ENCODE measurements around the gene HOXA4.

Gene HOXA4

GRCh38 chr7:27142580-27143022 is 12.0 kb upstream of the HOXA4 start:
- no peak for TF ChIP-seq POLR2AphosphoS5 (IDR thresholded peaks at IDR 0.05; ENCODE audit: low read depth, low read length)
- no peak for FAIRE-seq

GRCh38 chr7:27141923-27142579 is 11.5 kb upstream of the HOXA4 start:
- TF ChIP-seq POLR2A (IDR thresholded peaks at IDR 0.05; ENCODE audit: low read depth, low read length) (no peak), POU2F2 (IDR thresholded peaks at IDR 0.05; ENCODE audit: low read depth, low read length) (no peak), SPI1 (IDR thresholded peaks at IDR 0.05; ENCODE audit: low read depth, low read length) (no peak), TAF1 (IDR thresholded peaks at IDR 0.05; ENCODE audit: low read depth, low read length) (no peak), PAX5 (IDR thresholded peaks at IDR 0.05; ENCODE audit: insufficient read depth, low read length, severe bottlenecking) (no peak), POLR2AphosphoS5 (IDR thresholded peaks at IDR 0.05; ENCODE audit: low read depth, low read length) (no peak)
- DNase-seq (ENCODE audit: insufficient read length, low spot score): no peak
- FAIRE-seq: no peak

More at GRCh38 chr7:27142580-27143022, 12.0 kb upstream of the HOXA4 start:
- DNase-seq (ENCODE audit: insufficient read length, low spot score): no peak

- TF ChIP-seq POLR2AphosphoS5 (IDR thresholded peaks at IDR 0.05; ENCODE audit: low read depth, low read length) (no peak), POLR2A (IDR thresholded peaks at IDR 0.05; ENCODE audit: low read depth, low read length) (no peak), POU2F2 (IDR thresholded peaks at IDR 0.05; ENCODE audit: low read depth, low read length) (no peak), PAX5 (IDR thresholded peaks at IDR 0.05; ENCODE audit: insufficient read depth, low read length, severe bottlenecking) (no peak), TAF1 (IDR thresholded peaks at IDR 0.05; ENCODE audit: low read depth, low read length) (no peak), SPI1 (IDR thresholded peaks at IDR 0.05; ENCODE audit: low read depth, low read length) (no peak)
- DNase-seq (ENCODE audit: insufficient read length, low spot score): no peak
- FAIRE-seq: no peak
Measured at GRCh38 chr7:27141137-27141922, 10.8 kb upstream of the HOXA4 start.

GRCh38 chr7:27140126-27140857 is 9.7 kb upstream of the HOXA4 start:
- TF ChIP-seq POLR2A (IDR thresholded peaks at IDR 0.05; ENCODE audit: low read depth, low read length) (no peak), PAX5 (IDR thresholded peaks at IDR 0.05; ENCODE audit: insufficient read depth, low read length, severe bottlenecking) (no peak), POLR2AphosphoS5 (IDR thresholded peaks at IDR 0.05; ENCODE audit: low read depth, low read length) (no peak), TAF1 (IDR thresholded peaks at IDR 0.05; ENCODE audit: low read depth, low read length) (no peak), SPI1 (IDR thresholded peaks at IDR 0.05; ENCODE audit: low read depth, low read length) (no peak), POU2F2 (IDR thresholded peaks at IDR 0.05; ENCODE audit: low read depth, low read length) (no peak)
- FAIRE-seq (no peak), DNase-seq (ENCODE audit: insufficient read length, low spot score) (no peak)

GRCh38 chr7:27139334-27140125 is 9.0 kb upstream of the HOXA4 start:
- DNase-seq (ENCODE audit: insufficient read length, low spot score): no peak

GRCh38 chr7:27138985-27139333 is 8.4 kb upstream of the HOXA4 start:
- no peak for TF ChIP-seq TAF1 (IDR thresholded peaks at IDR 0.05; ENCODE audit: low read depth, low read length)
- TF ChIP-seq POU2F2 (IDR thresholded peaks at IDR 0.05; ENCODE audit: low read depth, low read length): no peak
- no peak for TF ChIP-seq PAX5 (IDR thresholded peaks at IDR 0.05; ENCODE audit: insufficient read depth, low read length, severe bottlenecking)
- no peak for TF ChIP-seq POLR2AphosphoS5 (IDR thresholded peaks at IDR 0.05; ENCODE audit: low read depth, low read length)
- no peak for TF ChIP-seq POLR2A (IDR thresholded peaks at IDR 0.05; ENCODE audit: low read depth, low read length)
- no peak for TF ChIP-seq SPI1 (IDR thresholded peaks at IDR 0.05; ENCODE audit: low read depth, low read length)
- no peak for DNase-seq (ENCODE audit: insufficient read length, low spot score)
- FAIRE-seq: no peak

More at GRCh38 chr7:27139334-27140125, 9.0 kb upstream of the HOXA4 start:
- FAIRE-seq: no peak
- TF ChIP-seq PAX5 (IDR thresholded peaks at IDR 0.05; ENCODE audit: insufficient read depth, low read length, severe bottlenecking): no peak

- FAIRE-seq: no peak
- TF ChIP-seq POLR2A (IDR thresholded peaks at IDR 0.05; ENCODE audit: low read depth, low read length) (no peak), TAF1 (IDR thresholded peaks at IDR 0.05; ENCODE audit: low read depth, low read length) (no peak), PAX5 (IDR thresholded peaks at IDR 0.05; ENCODE audit: insufficient read depth, low read length, severe bottlenecking) (no peak), POU2F2 (IDR thresholded peaks at IDR 0.05; ENCODE audit: low read depth, low read length) (no peak), POLR2AphosphoS5 (IDR thresholded peaks at IDR 0.05; ENCODE audit: low read depth, low read length) (no peak), SPI1 (IDR thresholded peaks at IDR 0.05; ENCODE audit: low read depth, low read length) (no peak)
- no peak for DNase-seq (ENCODE audit: insufficient read length, low spot score)
Measured at GRCh38 chr7:27138472-27138871, 7.9 kb upstream of the HOXA4 start.

GRCh38 chr7:27137640-27138315 is 7.2 kb upstream of the HOXA4 start:
- FAIRE-seq (no peak), DNase-seq (ENCODE audit: insufficient read length, low spot score) (no peak)
- TF ChIP-seq POU2F2 (IDR thresholded peaks at IDR 0.05; ENCODE audit: low read depth, low read length) (no peak), POLR2A (IDR thresholded peaks at IDR 0.05; ENCODE audit: low read depth, low read length) (no peak), TAF1 (IDR thresholded peaks at IDR 0.05; ENCODE audit: low read depth, low read length) (no peak), PAX5 (IDR thresholded peaks at IDR 0.05; ENCODE audit: insufficient read depth, low read length, severe bottlenecking) (no peak), POLR2AphosphoS5 (IDR thresholded peaks at IDR 0.05; ENCODE audit: low read depth, low read length) (no peak), SPI1 (IDR thresholded peaks at IDR 0.05; ENCODE audit: low read depth, low read length) (no peak)
